GM03348 (cell line): ENCODE data around the gene RPL3.

Source experiments
- DNase-seq: peaks from one replicate; pipeline ENCODE4 v3.0.0; 2012; ENCODE audit warnings: low spot score

Gene RPL3

GRCh38 chr22:39299829-39300178 lies 19.6 kb downstream of the RPL3 start:
- no peak for DNase-seq

DNA sequence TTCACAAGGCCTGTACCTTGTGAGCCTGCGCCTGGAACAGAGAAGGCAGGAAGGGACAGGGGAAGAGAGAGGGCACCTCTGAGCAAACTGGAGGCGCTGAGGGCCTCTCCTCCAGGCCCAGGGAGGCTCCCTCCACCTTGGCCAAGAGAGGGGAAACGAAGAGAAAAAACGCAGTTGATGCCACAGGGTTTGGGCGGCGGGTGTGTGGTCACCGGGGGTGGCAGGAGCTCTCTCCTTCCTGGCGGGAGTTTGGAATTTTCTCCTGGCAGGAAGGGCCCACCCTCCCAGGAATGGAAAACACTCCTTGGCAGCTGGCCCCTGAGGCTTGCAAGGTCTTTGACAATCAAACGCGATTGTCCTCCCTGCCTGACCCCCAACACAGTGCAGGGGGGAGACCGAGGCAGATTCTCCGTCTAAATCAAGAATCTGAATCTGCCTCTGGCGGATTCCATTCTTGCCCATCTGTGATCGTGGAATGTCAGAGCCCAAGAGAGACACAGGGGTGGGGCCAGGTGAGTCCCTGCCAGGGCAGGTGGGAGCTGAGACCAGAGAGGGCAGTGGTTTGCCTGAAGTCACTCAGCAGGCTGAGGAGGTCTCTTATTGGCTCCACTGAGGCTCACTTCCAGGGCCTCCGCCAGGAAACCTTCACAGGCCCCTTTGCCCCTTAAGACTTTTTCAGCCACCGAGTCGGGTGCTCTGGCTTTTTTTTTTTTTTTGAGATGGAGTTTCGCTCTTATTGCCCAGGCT lies 21.0 kb downstream of the RPL3 start:
- no peak for DNase-seq

GRCh38 chr22:39297490-39298240 lies 21.8 kb downstream of the RPL3 start:
- DNase-seq: no peak

GRCh38 chr22:39296981-39297489 lies 22.4 kb downstream of the RPL3 start:
- DNase-seq: no peak

GRCh38 chr22:39296535-39296934 lies 22.9 kb downstream of the RPL3 start:
- DNase-seq: no peak

DNA sequence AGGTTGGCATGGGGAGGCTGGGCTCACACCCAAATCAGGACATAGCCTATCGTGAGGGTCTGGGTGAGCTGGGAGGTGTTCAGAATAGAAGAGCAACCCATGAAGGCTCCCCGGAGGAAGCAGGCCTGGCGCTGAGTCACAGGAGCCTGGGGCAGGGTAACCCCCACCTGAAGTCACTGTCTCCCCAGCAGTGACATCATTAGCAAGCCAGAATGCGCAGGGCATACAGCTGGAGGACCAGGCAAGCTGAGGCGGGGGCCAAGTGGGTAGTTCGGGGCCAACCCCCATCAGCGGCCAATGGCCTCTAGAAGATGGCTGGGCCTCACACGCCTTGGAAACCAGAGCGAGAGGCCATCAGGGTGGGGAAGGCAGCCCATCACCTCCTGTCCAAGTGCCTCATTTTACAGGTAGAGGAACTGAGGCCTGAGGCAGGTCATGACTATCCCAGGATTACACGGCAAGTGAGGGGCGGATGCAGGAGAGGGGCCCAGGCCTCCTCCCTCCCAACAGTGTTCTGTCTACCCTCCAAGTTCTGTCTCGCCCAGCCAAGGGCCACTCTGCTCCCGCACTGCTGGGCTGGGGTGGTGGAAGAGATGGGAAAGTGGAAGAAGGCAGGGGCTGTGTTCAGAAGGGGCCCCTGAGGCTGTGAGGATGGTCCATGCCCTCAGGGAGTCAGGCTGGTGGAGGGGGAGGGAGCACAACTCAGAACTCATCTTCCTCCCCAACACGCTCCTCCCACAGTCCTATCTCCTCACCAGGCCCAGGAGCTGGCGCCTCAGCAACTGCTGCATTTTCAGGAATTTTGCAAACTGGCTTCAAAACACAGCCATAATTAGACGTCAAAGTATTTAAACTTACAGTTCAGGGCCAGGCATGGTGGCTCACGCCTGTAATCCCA lies 24.6 kb downstream of the RPL3 start:
- DNase-seq: no peak

- no peak for DNase-seq
Observed at GRCh38 chr22:39293766-39294368, 25.6 kb downstream of the RPL3 start.

DNA sequence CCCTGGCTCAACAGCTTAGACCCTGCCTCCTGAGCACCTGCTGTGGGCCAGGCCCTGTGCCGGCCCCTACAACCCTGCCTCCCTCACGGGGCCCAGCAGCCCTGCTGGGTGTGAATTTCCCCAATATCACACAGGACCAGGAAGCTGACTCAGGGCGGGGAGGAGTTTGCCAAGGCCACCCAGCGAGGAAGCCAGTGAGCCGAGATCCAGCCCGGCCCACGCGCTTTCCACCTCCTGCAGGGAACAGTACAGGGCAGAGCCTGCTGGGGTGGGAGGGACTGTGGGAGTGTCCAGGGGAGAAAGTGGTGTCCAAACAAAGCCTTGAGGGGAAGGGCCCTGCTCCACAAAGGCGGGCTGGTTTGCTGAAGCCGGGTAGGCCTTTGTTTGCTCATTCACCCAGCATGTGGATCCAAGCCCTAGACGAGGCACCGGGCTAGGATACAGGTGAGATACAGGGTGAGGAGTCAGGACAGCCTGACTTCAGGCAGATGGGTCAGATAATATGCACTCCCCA lies 26.8 kb downstream of the RPL3 start:
- DNase-seq: peak; percentile 95

DNA sequence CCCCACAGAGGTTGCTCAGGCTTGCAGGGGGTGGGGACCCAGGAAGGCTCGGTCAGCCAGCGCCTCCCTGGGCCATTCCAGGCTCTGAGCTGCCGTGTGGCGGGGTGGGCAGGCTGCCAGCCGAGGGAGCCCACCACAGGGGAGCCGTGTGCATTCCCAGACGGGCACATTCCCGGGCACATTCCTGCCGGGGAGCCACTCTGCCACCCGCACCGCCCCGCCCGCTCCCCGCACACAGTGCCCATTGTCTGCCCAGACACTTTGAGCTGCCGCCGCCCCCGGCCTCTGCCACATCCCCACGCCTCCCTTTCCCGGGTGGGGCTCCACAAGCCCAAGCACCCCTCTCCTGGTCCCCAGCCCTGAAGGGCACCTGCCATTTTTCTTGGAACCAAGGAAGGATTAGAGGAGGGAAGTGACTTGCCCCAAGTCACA lies 27.4 kb downstream of the RPL3 start:
- no peak for DNase-seq

DNA sequence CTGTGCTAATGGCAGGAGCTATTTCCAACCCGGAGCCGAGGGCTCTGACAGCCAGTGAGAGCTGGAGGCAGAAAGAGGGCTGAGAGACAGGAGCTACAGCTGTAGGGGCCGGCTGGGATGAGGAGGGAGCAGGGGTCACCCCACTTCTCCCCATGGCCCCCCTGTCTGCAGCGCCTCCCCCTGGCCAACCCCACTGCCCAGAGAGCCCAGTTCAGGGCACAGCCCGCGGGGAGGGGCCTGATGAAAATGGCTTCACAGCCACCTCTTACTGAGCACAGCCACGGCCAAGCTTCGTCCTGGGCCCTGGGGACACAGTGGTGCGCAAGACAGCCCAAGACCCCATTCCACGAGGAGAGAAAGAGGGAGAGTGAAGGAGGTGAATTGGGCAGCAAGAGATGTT lies 27.9 kb downstream of the RPL3 start:
- DNase-seq: no peak

DNA sequence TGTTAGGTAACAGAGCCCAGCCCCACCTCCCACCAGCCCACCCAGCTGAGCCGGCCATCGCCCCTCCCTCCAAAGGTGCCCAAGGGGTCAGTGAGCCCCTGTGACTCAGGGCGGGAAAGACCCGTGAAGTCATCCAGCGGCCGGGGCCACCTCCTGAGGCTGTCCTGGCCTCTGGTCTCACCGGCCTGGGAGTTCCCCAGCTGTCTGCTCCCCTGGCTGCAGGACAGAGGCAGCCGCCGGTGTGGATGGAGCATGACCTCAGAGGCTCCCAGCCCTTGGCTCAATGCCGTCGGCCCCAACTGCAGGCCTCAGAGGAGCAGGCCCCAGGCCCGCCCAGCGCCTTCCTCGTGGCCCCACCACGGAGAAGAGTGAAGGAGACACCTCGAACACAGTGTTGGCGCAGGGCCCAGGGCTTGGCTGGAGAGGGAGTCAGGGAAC lies 28.7 kb downstream of the RPL3 start:
- no peak for DNase-seq

- no peak for DNase-seq
Observed at GRCh38 chr22:39289975-39290720, 29.3 kb downstream of the RPL3 start.

GRCh38 chr22:39289533-39289932 lies 29.9 kb downstream of the RPL3 start:
- DNase-seq: no peak

DNA sequence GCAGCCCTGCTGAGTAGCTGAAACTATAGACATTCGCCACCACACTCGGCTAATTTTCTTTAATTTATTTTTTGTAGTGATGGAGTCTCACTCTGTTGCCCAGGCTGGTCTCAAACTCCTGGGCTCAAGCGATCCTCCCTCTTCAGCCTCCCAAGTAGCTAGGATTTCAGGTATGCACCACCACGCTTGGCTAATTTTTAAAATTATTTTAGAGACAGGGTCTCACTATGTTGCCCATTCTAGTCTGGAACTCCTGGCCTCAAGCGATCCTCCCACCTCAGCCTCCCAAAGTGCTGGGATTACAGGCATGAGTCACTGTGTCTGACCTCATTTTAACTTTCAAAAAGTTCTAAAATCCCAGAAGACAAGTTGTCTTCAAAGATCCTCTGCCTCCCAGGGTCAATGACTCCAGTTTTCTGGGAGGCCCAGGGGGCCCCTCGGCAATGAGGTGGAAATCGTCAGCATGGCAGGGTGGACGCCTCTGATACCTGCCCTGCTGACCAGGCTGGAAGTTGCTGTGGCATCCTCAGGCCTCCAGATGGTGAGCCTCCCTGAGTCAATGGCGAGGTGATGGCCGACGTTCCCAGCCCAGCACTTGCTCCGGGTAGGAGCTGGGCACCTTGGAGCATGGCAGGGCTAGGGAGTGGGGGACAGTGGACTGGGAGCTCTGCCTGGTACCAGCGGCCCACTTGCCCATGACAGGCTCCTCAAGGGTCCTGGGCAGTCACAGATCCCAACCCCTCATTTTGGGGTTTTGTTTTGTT lies 31.1 kb downstream of the RPL3 start:
- DNase-seq: no peak

DNA sequence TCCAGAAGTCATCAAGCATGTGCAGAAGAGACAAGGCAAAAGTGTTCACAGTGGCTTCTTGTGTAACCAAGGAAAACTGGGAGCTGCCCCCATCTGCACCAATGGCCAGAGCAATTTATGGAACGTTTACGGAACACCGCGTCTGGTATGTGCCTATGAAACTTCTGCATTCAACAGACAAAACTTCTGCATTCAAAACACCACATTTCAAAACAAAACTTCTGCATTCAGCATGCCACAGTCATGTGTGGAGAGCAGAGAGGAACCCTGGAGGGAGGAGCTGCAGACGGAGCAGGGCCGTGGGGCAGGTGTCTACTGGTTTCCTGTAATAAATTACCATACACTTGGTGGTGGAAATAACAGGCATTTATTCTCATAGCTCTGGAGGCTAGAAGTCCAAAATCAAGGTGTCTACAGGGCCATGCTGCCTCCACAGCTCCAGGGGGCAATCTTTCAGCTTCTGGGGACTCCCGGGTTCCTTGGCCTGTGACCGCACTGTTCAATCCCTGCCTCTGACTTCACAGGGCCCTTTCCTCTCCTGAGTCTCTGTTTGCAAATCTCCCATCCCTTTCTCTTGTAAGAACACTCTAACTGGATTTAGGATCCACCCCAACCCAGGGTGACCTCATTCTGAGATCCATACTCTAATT lies 32.2 kb downstream of the RPL3 start:
- DNase-seq: no peak

DNA sequence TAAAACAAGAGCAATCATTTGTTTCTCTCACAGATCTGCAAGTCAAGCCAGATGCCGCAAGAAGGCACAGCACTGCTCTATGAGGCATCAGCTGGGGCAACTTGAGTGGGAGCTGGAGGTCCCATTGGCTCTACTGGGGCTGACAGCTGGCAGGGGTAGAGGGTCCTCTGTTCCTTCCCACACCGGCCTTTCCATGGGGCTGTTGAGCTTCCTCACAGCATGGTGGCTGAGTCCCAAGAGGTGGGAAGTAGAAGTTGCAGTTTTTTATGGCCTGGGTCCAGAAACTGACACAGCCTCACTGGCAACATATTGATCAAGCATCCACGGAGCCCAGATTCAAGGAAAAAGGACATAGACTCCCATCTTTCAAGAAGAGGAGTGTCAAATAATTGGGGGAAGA lies 34.4 kb downstream of the RPL3 start:
- DNase-seq: no peak

DNA sequence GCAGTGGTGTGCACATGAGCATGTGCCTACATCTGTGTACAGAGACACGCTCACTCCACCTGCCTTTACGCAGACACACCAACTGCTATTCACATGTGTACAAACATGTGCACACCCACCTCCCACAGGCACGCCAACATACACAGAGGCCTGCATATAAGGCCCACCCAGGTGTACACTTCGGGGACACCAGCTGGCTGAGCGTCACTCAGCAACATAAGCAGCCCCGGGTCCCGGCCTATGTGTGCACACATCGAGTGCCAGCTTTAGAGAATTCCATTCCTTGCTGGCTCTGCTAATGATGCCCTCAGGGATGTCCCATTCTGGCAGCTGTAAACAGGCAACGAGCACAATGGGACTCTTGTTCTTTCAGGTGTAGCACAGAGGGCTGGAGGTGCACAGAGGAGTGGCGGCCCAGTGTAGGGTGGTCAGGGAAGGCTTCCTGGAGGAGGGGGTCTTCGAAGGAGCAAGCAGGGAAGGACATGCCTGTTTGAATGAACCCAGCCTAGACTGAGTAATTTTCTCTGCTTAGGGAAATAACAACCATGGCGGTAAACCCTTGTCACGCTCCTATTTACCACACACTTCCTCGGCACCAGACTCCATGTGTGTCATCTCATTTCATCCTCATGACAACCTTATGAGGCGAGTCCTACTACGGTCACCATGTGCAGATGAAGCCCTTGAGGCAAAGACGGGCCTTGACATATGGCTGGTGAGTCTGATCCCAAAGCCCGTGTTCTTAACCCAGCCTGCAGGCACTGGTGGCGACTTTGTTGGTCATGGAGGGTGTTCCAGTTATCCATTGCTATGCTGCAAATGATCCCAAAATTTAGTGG lies 35.1 kb downstream of the RPL3 start:
- DNase-seq: no peak

DNA sequence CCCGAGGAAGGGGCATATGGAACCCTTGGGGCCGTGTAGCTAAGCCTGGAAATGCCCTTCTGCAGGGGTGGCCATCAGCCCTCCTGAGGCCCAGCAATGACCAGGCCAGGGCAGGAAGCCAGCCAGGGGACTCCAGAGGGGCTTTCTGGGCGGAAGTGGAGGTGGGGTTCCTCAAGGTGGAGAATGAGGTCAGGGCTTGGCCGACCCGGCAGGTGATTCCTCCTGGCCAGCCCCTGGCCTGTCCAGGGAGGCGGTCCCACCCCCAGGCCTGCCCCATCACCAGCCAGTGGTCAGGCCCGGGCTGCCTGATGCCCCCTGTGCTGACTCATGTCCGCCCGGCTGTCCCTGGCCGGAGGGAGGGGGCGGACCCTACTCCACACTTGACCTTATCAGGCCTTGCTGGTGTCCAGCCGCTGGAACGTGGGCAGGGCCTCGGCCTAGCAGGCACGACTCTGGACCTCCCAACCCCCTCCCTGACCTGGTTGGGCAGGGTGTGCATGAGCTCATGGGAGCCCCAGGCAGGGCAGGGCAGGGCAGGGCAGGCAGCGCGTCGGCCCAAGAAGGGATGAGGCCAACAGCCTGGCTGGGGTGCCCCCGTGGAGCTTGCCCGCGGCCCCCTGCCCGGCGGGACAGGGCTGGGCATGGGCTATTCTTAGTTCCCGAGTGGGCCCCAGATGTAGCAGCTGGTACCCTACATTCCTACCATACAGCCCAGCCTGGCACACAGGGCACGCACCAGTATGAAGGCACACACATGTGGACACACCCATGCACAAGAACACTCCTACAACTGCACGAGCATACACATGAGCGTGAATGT lies 35.9 kb downstream of the RPL3 start:
- DNase-seq: no peak
